GM21360 (cell line): ENCODE measurements around the gene OPHN1.
"Not testable (repeated sequence)": the region's sequence is repeated elsewhere in the genome, so short reads cannot be mapped to it uniquely, and the experiment has no call there.

ENCODE experiments used
- ATAC-seq: cut with Tn5 transposase; IDR thresholded peaks from one replicate; pipeline ENCODE4 v1.9.1; 2021; ENCODE audit warnings: mild to moderate bottlenecking, moderate library complexity; ENCODE audit not compliant: unreplicated experiment

Gene OPHN1

DNA sequence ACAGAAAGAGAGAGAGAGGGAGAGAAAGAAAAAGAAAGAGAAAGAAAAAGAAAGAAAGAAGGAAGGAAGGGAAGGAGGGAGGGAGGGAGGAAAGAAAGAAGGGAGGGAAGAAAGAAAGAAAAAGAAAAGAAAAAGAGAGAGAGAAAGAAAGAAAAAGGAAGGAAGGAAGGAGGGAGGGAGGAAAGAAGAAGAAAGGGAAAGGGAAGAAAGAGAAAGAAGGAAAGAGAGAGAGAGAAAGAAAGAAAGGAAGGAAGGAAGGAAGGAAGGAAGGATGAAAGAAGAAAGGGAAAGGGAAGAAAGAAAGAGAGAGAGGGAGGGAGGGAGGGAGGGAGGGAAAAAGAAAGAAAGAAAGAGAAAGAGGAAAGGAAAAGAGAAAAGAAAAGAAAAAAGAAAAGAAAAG lies 10.8 kb downstream of the OPHN1 start:
- no peak for ATAC-seq

DNA sequence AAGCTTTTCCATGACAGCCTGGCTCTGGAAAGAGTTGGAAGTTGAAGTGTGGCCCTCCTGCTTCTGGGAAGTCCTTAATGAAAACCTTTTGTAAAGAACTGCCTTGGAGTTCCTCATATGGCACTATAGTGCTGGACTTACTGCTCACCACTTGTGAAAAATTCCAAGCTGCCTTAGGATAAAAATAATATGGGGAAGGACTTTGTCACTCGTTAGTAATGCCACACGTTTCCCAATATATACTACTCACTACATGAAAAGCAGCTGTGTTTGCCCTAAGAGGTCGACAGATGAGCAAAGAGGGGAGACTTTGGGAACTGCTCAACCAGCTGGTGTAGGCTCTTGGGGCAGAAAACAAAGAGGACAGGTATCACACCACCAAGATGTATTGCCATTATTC lies 11.7 kb downstream of the OPHN1 start:
- no peak for ATAC-seq

DNA sequence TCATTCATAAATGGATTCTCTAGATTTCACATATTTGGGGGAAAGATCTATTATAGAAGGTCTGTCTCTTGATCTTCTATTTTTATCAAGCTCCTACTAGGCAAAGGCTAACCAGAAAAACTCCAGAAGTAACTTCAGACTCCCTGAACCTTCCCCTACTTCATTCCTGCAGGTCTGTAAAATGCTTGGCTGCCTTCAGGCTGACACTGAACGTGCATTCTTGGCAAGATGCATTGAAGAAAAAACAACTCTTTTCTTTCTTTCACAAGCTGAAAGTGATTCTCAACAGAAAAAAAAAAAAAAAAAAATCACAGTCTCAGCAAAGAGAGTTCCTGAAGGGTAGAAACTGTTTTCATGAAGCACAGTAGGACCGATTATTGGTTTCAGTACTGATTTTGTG lies 12.7 kb downstream of the OPHN1 start:
- ATAC-seq, result no peak

DNA sequence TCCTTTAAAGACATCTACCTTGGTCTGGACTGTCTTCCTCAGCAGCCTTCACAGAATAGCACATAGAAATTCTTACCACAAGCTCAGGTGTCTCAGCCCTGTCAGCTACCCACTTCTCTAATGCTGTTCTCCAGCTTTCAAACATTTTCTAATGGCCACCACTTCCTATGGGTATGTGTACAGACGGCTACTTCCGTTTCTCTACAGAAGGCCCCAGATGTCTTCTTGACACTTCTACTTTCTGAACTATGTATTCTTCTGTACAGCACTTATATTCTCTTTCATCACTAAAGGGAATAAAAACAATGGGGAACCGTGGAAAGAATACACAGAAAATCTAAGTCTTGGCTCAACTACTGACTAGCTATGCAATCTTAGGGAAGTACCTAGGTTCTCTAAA lies 13.3 kb downstream of the OPHN1 start:
- ATAC-seq, result no peak

DNA sequence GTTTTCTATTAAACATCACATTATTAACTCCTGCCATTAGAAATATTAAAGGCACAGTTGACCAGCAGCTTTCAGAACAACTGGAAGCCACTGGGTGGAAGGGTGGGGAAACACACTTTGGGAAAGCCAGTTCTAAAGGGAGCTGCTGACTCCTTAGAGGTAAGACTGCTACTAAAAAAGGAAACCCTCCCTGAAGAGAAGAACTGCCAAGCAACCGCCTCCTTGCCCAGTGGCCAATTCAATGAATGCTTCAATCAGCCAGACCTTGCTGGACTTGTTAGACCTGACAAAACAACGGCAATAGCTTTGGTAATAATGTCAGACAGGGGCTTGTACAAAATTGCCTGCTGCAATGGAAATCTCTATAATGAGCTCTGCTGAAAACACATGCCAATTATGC lies 15.6 kb downstream of the OPHN1 start:
- no peak for ATAC-seq

DNA sequence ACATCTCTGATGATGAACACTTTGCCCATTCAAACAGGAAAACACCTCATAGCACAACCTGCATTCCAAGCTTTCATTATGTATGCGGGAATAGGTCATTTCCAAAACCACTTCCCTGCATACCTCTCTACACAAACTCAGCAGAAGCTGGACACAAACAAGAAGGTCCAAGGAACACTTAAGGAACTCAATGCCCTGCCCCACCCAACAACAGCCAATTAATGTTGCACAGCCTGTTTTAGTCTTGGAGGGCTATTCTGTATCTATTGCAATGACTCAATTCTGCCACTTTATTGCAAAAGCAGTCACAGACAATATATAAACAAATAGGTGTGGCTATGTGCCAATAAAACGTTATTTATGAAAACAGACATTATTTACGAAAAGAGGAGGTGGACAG lies 16.7 kb downstream of the OPHN1 start:
- ATAC-seq, result no peak

DNA sequence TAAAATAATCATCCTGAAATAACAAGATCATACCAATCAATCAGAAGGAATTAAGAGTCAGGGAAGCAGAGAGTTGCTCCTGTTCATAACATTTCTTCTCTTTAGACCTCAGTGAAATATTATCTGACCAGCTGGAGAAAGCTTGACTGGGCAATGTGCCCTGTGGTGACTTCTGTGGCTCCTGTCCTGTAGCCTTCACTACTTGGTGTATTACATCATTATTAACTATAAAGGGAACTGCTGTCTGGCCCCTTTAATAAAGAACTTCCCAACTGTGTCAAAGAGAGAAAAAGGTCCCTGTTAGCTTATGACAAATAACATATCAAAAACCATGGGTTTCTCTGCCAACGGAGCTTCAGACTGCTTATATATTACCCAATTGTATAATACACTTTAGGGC lies 18.0 kb downstream of the OPHN1 start:
- ATAC-seq, result no peak

DNA sequence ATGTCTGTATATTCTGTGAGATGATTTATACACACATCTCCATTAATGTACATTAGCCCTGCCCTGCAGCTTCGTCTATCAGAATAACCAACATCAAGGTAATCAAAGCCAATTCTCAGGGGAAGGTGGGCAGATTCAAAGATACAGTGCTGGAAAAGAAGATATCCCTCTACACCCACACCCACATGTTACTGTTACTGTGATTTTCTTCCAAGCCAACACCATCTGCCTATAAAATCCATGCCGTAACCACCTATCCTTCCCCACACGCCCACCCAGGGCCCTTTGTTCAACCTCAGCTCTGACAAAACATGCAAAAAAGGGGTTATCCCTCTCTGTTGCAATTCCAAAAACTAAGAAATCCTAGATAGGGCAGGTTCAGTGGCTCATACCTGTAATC lies 20.0 kb downstream of the OPHN1 start:
- no peak for ATAC-seq

DNA sequence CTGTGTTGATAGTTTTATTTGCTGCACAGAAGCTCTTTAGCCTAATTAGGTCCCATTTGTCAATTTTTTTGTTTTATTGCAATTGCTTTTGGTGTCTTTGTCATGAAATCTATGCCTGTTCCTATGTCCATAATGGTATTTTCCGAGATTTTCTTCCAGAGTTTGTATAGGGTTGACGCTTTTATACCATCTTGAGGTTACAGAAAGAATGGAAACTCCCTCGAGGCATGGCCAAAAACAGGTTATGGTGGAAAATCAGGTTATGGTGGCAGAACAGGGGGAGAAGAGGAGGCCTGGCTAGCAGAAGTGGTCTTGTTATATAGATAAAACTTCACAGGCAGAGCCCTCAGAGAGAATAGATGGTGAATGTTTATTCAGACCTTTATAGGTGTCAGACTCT lies 21.6 kb downstream of the OPHN1 start:
- no peak for ATAC-seq

DNA sequence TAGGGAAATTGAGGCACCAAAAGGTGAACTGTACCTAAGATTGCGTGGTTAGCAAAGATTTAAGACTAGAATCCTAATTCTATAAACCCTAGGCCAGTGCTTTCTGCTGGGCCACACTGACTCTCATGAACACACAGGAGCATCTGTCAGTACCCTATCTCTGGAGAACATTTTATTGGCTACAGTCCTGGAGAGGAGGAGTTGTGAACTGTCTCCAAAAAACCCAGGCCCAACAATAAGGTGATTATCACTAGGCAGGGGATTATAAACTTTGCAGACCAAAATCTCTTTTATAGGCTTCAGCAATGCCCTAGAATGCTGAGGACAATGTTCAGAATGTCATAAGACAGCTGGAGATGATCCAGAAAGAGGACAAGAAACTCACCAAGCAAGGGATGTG lies 24.1 kb downstream of the OPHN1 start:
- ATAC-seq, result no peak

DNA sequence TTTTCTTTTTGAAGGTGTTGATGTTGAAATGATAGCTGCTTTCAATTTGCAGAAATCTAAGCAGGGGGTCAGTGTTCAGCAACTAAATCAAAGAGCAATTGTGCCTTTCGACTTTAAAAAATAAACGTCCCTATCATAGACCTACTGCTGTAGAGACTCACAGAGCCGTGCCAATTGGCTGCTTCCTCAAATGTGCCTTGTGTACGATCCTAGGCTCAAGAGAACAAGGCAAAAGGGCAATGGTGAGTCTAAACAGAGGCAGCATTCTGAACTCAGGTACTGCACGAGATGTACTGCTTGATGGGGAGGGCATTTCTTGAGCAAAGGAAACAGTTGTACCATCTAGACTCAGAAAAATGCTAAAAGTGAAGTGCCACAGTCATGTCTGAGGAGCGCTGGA lies 29.8 kb downstream of the OPHN1 start:
- no peak for ATAC-seq

DNA sequence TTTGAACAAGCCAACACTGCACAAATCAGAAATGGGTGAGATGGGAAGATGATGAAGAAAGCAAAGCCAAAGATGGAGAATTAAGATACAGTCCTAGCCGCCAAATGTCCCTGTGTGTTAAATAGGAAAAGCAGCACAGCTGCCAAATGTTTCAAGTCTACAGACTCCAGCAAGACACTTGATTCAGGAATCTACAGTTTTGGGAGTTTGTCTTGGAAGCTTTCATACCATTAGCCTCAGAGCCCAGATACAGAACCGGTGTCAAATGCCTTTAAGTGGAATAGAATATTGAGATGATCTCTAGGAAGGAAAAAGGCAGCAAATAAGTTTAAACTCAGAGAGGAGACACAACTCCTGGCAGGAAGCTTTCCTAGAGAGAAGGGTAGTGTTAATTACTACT lies 30.3 kb downstream of the OPHN1 start:
- no peak for ATAC-seq

DNA sequence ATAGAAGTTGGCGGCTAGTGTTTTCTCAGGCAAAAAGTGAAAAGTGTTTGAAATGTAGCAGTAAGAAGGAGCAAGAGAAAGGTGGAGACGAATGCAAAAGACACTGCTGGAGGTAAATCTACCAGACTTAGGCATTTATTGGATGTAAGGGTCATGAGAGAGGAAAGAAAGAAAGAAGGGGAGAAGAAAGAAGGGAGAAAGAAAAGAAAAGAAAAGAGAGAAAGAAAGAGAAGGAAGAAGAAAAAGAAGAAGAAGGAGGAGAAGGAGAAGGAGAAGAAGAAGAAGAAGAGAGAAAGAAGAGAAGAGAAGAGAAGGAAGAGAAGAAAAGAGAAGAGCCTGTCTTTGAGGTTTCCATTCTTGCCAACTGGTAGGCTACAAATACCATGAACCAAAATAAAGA lies 31.2 kb downstream of the OPHN1 start:
- ATAC-seq, result no peak

DNA sequence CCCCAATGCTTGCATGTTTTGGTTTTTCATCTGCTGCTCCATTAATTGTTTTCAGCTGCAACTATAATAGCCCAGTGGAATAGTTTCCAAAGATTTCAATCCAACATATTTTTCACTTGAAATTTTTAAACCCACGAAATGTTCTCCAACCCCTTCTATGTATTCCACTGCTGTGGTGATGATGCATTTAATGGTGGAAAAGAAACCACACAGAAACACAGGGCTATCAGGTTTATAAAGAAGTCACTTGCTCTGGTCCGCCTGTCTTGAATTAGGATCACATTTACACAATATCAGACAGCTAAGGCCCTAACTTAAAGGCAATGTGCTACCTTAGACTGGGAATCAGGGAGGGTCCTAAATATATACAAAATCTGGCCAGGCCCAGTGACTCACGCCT lies 35.0 kb downstream of the OPHN1 start:
- ATAC-seq, result no peak

DNA sequence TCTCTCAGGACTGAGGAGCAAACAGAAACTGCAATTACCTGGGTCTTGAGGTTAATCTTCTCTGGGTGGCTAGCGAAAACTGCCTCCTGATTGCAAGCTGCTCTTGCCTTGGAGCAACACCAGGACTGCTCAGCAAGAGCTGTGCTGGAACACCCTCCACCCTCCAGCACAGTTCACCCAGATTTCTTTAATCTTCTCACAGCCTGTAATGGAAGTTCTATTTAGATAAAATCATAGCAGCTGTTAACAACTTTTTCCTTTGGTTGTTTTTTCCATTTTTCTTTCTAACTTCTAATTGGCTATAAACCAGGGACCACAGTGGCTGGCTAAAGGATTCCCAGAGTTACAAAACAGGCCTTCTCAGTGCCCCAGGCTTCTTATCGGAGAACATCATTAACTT lies 36.3 kb downstream of the OPHN1 start:
- no peak for ATAC-seq

DNA sequence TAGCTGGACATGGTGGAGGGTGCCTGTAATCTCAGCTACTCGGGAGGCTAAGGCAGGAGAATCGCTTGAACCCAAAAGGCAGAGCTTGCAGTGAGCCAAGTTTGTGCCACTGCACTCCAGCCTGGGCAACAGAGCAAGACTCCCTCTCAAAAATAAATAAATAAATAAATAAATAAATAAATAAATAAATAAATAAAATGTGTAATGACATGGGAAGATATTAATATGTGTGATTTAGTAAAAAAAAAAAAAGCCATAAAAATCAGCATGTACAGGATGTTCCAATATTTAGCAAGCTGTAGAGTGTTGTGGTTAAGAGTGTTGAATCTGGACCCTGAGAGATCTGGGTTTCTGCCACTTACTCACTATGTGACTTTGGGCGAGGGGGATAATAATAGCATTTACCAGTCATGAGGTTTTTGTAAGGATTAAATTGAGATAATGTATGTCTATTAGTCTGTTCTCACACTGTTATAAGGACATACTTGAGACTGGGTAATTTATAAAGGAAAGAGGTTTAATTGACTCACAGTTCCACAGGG lies 43.8 kb downstream of the OPHN1 start:
- ATAC-seq, result not testable (repeated sequence)

DNA sequence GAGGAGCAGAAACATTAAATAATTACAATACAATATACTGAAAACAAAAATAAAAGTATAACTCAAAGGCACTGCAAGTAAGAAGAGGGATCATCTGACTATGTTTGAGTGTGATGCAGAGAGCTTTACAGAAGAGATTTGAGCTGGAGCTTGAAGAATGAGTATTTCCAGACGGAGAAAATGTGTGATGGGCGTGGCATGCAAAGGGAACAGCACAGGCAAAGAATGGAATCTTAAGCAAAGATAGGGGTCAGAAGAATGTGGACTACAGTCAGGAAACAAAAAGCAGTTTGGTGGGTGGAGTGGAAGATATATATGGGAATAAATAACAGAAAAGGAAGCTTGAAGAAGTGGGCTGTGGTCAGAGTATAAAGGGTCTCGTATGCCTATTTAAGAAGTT lies 45.5 kb downstream of the OPHN1 start:
- ATAC-seq, result no peak

DNA sequence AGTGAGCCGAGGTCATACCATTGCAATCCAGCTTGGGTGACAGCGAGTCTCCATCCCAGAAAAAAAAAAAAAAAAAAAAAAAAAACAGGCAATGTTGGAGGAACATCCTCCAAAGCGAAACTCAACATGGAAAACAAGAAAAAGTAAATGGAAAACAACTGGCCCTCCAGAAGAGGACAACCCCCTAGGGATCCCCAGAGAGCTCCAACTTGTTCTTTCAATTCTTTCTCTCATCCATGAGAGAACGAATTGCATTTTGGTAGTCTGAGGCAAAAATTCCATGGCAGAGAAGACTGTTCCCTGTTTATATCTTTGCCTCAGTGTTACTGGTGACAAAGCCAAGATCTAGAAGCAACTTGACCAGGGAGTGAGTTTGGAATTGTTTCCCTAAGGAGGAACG lies 49.8 kb downstream of the OPHN1 start:
- ATAC-seq, result no peak

DNA sequence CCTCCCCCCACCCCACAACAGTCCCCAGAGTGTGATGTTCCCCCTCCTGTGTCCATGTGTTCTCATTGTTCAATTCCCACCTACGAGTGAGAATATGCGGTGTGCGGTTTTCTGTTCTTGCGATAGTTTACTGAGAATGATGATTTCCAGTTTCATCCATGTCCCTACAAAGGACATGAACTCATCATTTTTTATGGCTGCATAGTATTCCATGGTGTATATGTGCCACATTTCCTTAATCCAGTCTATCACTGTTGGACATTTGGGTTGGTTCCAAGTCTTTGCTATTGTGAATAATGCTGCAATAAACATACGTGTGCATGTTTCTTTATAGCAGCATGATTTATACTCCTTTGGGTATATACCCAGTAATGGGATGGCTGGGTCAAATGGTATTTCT lies 55.7 kb downstream of the OPHN1 start:
- not testable (repeated sequence) for ATAC-seq

DNA sequence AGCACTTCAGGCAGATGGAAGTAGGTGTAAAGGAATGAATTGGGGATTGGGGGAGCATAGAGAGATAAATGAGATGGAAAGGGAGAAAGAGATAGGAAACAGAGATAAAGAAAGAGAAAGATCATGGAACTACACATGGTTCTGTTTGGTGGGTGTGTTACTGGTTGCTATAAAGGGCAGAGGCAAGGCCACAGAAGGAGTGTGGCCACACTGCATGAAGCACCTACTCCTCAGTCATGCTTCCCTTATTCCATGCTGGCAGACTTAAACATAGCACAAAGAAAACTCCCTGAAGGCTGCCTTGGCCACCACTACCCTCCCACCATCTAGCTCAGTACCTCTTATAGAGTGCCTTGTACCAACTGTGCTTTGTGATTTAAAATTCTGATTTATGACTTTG lies 56.9 kb downstream of the OPHN1 start:
- ATAC-seq, result no peak

DNA sequence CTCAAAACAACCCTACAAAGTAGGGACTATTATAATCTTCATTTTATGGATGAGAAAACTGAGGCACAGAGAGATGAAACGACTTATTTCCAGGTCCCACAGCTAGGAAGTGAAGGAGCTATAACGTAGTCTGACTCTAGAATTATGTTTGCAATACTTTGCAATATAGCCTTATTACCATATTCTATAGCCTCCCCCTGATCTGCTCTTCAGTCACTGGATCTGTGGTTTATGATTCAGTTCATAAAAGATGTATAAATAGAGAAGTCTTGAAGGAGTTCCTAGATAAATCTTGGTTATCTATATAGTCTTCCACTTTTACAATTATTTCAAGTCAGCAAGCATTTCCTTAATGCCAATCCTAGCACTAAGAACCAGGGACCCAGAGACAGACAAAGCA lies 57.5 kb downstream of the OPHN1 start:
- no peak for ATAC-seq

DNA sequence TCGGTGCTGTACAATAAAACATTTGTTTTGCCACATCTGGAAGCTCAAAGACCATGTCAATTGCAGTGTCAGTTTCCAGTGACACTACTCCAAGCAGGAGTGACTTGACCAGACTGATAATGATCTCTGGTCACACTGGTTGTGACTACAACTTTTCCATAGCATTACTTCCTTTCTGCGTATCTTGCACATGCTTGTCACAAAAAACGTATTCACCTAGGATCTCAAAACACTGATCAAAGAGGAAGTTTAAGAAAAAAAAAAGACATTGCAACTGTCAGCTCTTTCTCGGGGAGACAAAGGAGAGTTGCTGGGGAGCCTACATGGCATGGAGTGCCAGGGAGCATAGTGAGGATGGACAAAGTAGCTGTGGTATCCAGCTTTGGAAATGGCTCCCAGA lies 60.6 kb downstream of the OPHN1 start:
- ATAC-seq, result no peak

DNA sequence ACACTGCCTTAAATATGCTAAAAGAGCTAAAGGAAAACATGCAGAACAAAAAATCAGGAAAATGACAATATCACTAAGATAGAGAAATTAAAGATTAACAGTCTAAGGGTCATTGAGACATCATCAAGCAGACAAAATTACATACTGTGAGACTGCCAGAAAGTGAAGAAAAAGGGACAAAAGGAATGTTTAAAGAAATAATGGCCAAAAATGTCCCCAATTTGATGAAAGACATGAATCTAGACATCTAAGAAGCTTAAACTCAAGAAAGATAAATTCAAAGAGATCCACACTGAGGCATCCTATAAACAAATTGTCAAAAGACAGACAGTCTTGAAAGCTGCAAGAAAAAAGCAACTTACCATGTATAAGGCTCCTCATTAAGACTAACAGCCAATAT lies 63.7 kb downstream of the OPHN1 start:
- no peak for ATAC-seq

DNA sequence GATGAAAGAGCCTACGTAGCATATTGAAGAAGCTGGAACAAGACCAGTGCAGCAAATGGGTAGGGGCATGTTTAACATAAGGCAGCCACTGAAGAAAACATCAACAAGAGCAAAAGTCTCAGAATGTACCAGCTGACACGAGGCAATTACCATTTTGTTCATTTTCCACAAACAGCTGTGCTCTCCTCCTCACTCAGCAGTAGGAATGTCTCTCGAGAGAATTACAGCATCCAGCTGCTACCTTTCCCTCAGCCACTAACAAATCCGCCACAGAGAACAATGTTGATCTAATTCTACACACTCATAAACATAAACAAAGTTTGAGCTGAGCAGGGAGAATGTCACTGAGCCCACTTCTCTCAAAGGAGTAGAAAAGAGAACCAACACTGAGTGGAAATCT lies 68.0 kb downstream of the OPHN1 start:
- ATAC-seq, result no peak
